ENCODE results near the gene LMAN1.

LMAN1 gene

GRCh38 chr18:59301929-59302328 is 57.1 kb downstream of the LMAN1 start:
- DNase-seq, result no peak

- no peak for DNase-seq
Observed at GRCh38 chr18:59300676-59301285, 58.3 kb downstream of the LMAN1 start.

- DNase-seq, result no peak
Observed at GRCh38 chr18:59298871-59299270, 60.2 kb downstream of the LMAN1 start.

GRCh38 chr18:59293317-59293716 is 65.7 kb downstream of the LMAN1 start:
- DNase-seq, result no peak

- DNase-seq, result no peak
Observed at GRCh38 chr18:59286341-59286740, 72.7 kb downstream of the LMAN1 start.

- no peak for DNase-seq
Observed at GRCh38 chr18:59282341-59282740, 76.7 kb downstream of the LMAN1 start.

GRCh38 chr18:59279722-59280121 is 79.3 kb downstream of the LMAN1 start:
- no peak for DNase-seq

- no peak for DNase-seq
Observed at GRCh38 chr18:59279193-59279592, 79.9 kb downstream of the LMAN1 start.

- DNase-seq, result no peak
Observed at GRCh38 chr18:59278793-59279192, 80.3 kb downstream of the LMAN1 start.
